K562 (cell line): Measurements from ENCODE around the gene CNOT1. TPM values are rescaled to one million over a fixed set of nuclear protein-coding genes. Genes with fewer than 3 reads are reported as not detected.
A peak's percentile ranks its signal among the peaks of the same experiment; 100 is the strongest.

Source experiments
- CBX1 ChIP-seq: sonication (generic); IDR thresholded peaks from 2 replicates; pipeline ENCODE4 v1.6.1; 2016; ENCODE audit warnings: antibody characterized with exemption, low read depth, mild to moderate bottlenecking
- CREM ChIP-seq: IDR thresholded peaks from 2 replicates; pipeline ENCODE4 v1.6.1; 2014; ENCODE audit warnings: antibody characterized with exemption, low read depth
- CTBP1 ChIP-seq: fragments of 450-650 bp; IDR thresholded peaks from 2 replicates; pipeline ENCODE4 v1.6.1; 2016; ENCODE audit warnings: borderline replicate concordance
- FOXA3 ChIP-seq, 2 experiments: fragments of 450-650 bp in 1 of 2; sonication (generic) in 1 of 2; formaldehyde crosslinking; IDR thresholded peaks in 1 of 2; conservative IDR thresholded peaks in 1 of 2; 2 replicates each; pipeline versions ENCODE4 v1.4.0 to v1.8.0; 2020 to 2022; ENCODE audit warnings: mild to moderate bottlenecking in 2 of 2, missing genetic modification reagents in 1 of 2
- HDAC2 ChIP-seq: fragments of 450-650 bp; IDR thresholded peaks from 2 replicates; pipeline ENCODE4 v1.6.1; 2016; ENCODE audit warnings: mild to moderate bottlenecking
- HMG20A ChIP-seq: fragments of 450-650 bp; formaldehyde crosslinking; conservative IDR thresholded peaks from 2 replicates; pipeline ENCODE4 v1.4.0; 2020; ENCODE audit warnings: mild to moderate bottlenecking, mixed read lengths
- MAFK ChIP-seq: IDR thresholded peaks from 2 replicates; pipeline ENCODE4 v1.6.1; 2011; ENCODE audit warnings: low read length, improper control_type of control experiment
- MCM7 ChIP-seq, 2 experiments: fragments of 450-650 bp; IDR thresholded peaks; 2 replicates each; pipeline ENCODE4 v1.6.1; 2016 to 2018
- MEF2A ChIP-seq: IDR thresholded peaks from 2 replicates; pipeline ENCODE4 v1.6.1; 2011; ENCODE audit warnings: low read depth, mild to moderate bottlenecking, low read length, moderate library complexity; ENCODE audit not compliant: control insufficient read depth
- NFYB ChIP-seq: IDR thresholded peaks from 2 replicates; pipeline ENCODE4 v1.6.1; 2011; ENCODE audit warnings: mild to moderate bottlenecking, moderate library complexity; ENCODE audit not compliant: insufficient read length; ENCODE audit errors: extremely low read depth
- PML ChIP-seq: IDR thresholded peaks from 2 replicates; pipeline ENCODE4 v1.6.1; 2012; ENCODE audit warnings: low read length, inconsistent platforms
- POLR2H ChIP-seq: IDR thresholded peaks from 2 replicates; pipeline ENCODE4 v1.6.1; 2016; ENCODE audit warnings: missing genetic modification characterization, low read depth, mild to moderate bottlenecking, control low read depth, missing compliant biosample characterization, moderate library complexity
- SMC3 ChIP-seq: conservative IDR thresholded peaks from 2 replicates; pipeline ENCODE4 v1.6.1; 2011; ENCODE audit warnings: low read depth, low read length, improper control_type of control experiment; ENCODE audit not compliant: insufficient read depth
- STAG1 ChIP-seq: sonication (generic); formaldehyde crosslinking; IDR thresholded peaks from 2 replicates; pipeline ENCODE4 v1.5.0; 2020; ENCODE audit warnings: missing genetic modification reagents, borderline replicate concordance
- ZNF140 ChIP-seq: fragments of 250-450 bp; sonication (Bioruptor Pico); IDR thresholded peaks from 2 replicates; pipeline ENCODE4 v1.8.0; 2021; ENCODE audit warnings: moderate library complexity, mild to moderate bottlenecking, inconsistent platforms
- ZNF3 ChIP-seq: fragments of 250-450 bp; sonication (Bioruptor Pico); IDR thresholded peaks from 2 replicates; pipeline ENCODE4 v1.5.0; 2021; ENCODE audit warnings: mild to moderate bottlenecking, moderate library complexity
- ZNF79 ChIP-seq: fragments of 250-450 bp; sonication (Bioruptor Pico); IDR thresholded peaks from 2 replicates; pipeline ENCODE4 v1.4.0; 2020; ENCODE audit warnings: low read depth, mild to moderate bottlenecking, moderate library complexity
- polyA plus RNA-seq, 8 experiments: library from polyadenylated mRNA; depleted of rRNA in 4 of 8; stranded (reverse) in 5 of 8; unstranded in 3 of 8; fragments of >200 nt; fragmentation: Nextera tagmentation in 2 of 8; fragmentation: Illumina TruSeq in 1 of 8; extraction: Ambion mirVana in 2 of 8; extraction: Trizol in 1 of 8; gene quantifications; 2 replicates each; pipeline versions ENCODE4 v1.2.1 to v1.2.3, GENCODE V29; 2011 to 2014; ENCODE audit warnings: inconsistent platforms in 1 of 8, missing spikeins in 1 of 8
- total RNA-seq, 7 experiments: library from RNA; depleted of rRNA in 6 of 7; stranded (reverse); fragments of >200 nt in 6 of 7; fragmentation: Illumina TruSeq in 2 of 7; extraction: Trizol in 2 of 7; gene quantifications; 2 replicates each; pipeline versions ENCODE4 v1.2.1 to v1.2.3, GENCODE V29; 2011 to 2021; ENCODE audit warnings: low replicate concordance in 1 of 7
- TF ChIP-seq, protein P1 (sequence below): sonication (generic); formaldehyde crosslinking; IDR thresholded peaks from 2 replicates; pipeline ENCODE4 v1.8.0; 2023; ENCODE audit warnings: missing genetic modification reagents, mild to moderate bottlenecking, borderline replicate concordance
- TF ChIP-seq, protein P2 (sequence below): fragments of 450-650 bp; formaldehyde crosslinking; IDR thresholded peaks from 2 replicates; pipeline ENCODE4 v1.4.0; 2020; ENCODE audit warnings: mild to moderate bottlenecking, moderate library complexity

The CNOT1 gene
- total and polyA plus RNA-seq, 9 of the 15 experiments (the other 6 are each of a cell fraction or from before 2014, with no cell fraction given): 110 to 270 (median 220) TPM

DNA sequence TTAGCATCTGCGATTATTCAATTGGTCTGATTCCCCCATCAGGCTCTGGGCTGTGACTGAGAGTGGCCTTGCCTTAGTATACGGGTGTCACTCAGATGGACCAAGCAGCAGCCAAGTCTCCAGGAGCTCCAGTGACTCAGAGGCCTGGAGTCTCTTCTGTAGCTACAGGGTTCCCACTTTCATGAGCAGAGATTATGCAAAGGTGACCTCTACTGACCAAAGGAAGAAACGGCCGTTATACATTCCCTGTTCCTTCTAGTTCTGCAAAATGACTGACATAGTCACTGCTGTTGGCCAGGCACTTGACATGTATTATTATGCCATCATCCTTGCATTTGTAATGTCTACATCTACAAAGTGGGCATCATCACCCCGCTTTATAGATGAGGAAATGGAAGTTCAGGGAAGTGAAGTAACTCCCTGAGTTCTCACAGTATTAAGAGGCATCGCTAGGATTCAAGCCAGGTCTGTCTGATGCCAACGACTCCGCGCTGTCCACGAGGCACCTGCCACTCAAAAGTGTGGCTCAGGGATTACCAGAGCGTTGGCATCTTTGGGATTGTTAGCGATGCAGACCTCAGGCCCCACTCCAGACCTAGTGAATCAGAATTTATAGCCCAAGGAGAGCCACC lies 31.7 kb upstream of the CNOT1 start (continued):
- TF ChIP-seq, protein P1, sequence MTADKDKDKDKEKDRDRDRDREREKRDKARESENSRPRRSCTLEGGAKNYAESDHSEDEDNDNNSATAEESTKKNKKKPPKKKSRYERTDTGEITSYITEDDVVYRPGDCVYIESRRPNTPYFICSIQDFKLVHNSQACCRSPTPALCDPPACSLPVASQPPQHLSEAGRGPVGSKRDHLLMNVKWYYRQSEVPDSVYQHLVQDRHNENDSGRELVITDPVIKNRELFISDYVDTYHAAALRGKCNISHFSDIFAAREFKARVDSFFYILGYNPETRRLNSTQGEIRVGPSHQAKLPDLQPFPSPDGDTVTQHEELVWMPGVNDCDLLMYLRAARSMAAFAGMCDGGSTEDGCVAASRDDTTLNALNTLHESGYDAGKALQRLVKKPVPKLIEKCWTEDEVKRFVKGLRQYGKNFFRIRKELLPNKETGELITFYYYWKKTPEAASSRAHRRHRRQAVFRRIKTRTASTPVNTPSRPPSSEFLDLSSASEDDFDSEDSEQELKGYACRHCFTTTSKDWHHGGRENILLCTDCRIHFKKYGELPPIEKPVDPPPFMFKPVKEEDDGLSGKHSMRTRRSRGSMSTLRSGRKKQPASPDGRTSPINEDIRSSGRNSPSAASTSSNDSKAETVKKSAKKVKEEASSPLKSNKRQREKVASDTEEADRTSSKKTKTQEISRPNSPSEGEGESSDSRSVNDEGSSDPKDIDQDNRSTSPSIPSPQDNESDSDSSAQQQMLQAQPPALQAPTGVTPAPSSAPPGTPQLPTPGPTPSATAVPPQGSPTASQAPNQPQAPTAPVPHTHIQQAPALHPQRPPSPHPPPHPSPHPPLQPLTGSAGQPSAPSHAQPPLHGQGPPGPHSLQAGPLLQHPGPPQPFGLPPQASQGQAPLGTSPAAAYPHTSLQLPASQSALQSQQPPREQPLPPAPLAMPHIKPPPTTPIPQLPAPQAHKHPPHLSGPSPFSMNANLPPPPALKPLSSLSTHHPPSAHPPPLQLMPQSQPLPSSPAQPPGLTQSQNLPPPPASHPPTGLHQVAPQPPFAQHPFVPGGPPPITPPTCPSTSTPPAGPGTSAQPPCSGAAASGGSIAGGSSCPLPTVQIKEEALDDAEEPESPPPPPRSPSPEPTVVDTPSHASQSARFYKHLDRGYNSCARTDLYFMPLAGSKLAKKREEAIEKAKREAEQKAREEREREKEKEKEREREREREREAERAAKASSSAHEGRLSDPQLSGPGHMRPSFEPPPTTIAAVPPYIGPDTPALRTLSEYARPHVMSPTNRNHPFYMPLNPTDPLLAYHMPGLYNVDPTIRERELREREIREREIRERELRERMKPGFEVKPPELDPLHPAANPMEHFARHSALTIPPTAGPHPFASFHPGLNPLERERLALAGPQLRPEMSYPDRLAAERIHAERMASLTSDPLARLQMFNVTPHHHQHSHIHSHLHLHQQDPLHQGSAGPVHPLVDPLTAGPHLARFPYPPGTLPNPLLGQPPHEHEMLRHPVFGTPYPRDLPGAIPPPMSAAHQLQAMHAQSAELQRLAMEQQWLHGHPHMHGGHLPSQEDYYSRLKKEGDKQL (CRISPR knock-in tag): no peak
- no peak for TF ChIP-seq NFYB
- TF ChIP-seq FOXA3 (CRISPR knock-in tag; conservative IDR thresholded peaks at IDR 0.05 in 1 of 2, IDR thresholded peaks at IDR 0.05 in 1 of 2): no peak
- TF ChIP-seq MAFK: no peak
- TF ChIP-seq MEF2A: no peak
- no peak for TF ChIP-seq PML
- no peak for TF ChIP-seq MCM7 (IDR thresholded peaks at IDR 0.05)
- no peak for TF ChIP-seq HDAC2
- no peak for TF ChIP-seq ZNF3 (CRISPR knock-in tag)
- TF ChIP-seq STAG1: peak; percentile 45; the same call in 1 of the 2 replicates
- TF ChIP-seq POLR2H (tag): no peak
- TF ChIP-seq, protein P2, sequence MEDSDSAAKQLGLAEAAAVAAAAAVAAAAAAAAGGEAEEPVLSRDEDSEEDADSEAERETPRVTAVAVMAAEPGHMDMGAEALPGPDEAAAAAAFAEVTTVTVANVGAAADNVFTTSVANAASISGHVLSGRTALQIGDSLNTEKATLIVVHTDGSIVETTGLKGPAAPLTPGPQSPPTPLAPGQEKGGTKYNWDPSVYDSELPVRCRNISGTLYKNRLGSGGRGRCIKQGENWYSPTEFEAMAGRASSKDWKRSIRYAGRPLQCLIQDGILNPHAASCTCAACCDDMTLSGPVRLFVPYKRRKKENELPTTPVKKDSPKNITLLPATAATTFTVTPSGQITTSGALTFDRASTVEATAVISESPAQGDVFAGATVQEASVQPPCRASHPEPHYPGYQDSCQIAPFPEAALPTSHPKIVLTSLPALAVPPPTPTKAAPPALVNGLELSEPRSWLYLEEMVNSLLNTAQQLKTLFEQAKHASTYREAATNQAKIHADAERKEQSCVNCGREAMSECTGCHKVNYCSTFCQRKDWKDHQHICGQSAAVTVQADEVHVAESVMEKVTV (CRISPR knock-in tag): peak; percentile 78
- no peak for TF ChIP-seq ZNF79 (CRISPR knock-in tag)
- no peak for TF ChIP-seq CBX1
- TF ChIP-seq SMC3: peak; percentile 71
- TF ChIP-seq CREM: 0 out of 2 replicates have a peak, but pooled peaks have one; percentile 3
- peak; percentile 57; the same call in 1 of the 2 replicates for TF ChIP-seq CTBP1
- TF ChIP-seq HMG20A: no peak
- no peak for TF ChIP-seq ZNF140 (CRISPR knock-in tag)
